Glutamatergic neuron (in vitro differentiated cells): ENCODE results near the gene ST6GALNAC5. TPM values are rescaled to one million over a fixed set of nuclear protein-coding genes. Genes with fewer than 3 reads are reported as not detected.

ENCODE experiments used
- DNase-seq: peaks from one replicate; pipeline ENCODE4 v3.0.0; 2022
- H3K27ac Mint-ChIP-seq: one replicate; pipeline ENCODE4 v1.8.0; 2020; ENCODE audit warnings: mild to moderate bottlenecking, mixed read lengths, inconsistent platforms; ENCODE audit not compliant: unreplicated experiment
- H3K27me3 Mint-ChIP-seq: one replicate; pipeline ENCODE4 v1.8.0; 2020; ENCODE audit warnings: mild to moderate bottlenecking, moderate library complexity, mixed read lengths, inconsistent platforms; ENCODE audit not compliant: unreplicated experiment
- H3K36me3 Mint-ChIP-seq: one replicate; pipeline ENCODE4 v1.8.0; 2020; ENCODE audit warnings: mild to moderate bottlenecking, mixed read lengths, inconsistent platforms; ENCODE audit not compliant: unreplicated experiment
- H3K4me1 Mint-ChIP-seq: one replicate; pipeline ENCODE4 v1.8.0; 2020; ENCODE audit warnings: mild to moderate bottlenecking, low read depth, mixed read lengths, inconsistent platforms; ENCODE audit not compliant: unreplicated experiment
- H3K4me3 Mint-ChIP-seq: one replicate; pipeline ENCODE4 v1.8.0; 2020; ENCODE audit warnings: mild to moderate bottlenecking, mixed read lengths, inconsistent platforms; ENCODE audit not compliant: unreplicated experiment
- H3K9me3 Mint-ChIP-seq: one replicate; pipeline ENCODE4 v1.8.0; 2020; ENCODE audit warnings: mild to moderate bottlenecking, moderate library complexity, mixed read lengths, inconsistent platforms; ENCODE audit not compliant: unreplicated experiment
- total RNA-seq: library from RNA; stranded (reverse); fragmentation: NEBNext Ultra II Directional; extraction: Animal tissue kit (Norgen Biotek cat#: 25700); gene quantifications from one replicate; pipeline ENCODE4 v1.2.1, GENCODE V29; 2021; ENCODE audit not compliant: unreplicated experiment
- TF ChIP-seq, protein P1 (sequence below): fragments of 200-600 bp; sonication (generic); IDR thresholded peaks from one replicate; pipeline ENCODE4 v1.5.0; 2021; ENCODE audit not compliant: partially characterized antibody, unreplicated experiment

The ST6GALNAC5 gene
- total RNA-seq, 1 donor from 2014 or later = 141 TPM

DNA sequence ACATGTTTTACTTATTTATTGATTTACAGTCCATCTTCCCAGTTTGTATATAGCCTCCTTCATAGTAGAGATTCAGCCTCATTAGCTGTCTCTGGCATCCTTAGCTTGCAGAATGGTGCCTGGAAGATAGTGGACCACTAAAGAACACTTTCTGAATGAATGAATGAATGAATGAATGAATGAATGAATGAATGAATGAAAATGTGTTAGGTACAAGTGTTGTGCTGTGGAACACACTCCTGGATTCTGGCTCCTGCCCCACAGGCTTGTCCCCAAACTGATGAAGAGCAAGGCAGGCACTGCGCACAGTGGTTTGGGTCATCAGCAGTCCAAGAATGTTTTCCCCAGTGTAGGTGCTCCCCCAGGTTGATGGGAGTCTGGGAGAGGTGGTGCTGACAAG, 159.4 kb downstream of the ST6GALNAC5 start:
- H3K27ac Mint-ChIP-seq = peak overlapping the region; percentile 59
- peaks cover 9% of the 10 kb centered on the region for H3K36me3 Mint-ChIP-seq
- H3K27me3 Mint-ChIP-seq = peaks cover 15% of the 10 kb centered on the region
- H3K9me3 Mint-ChIP-seq = peaks cover 15% of the 10 kb centered on the region
- no peak overlapping the region for H3K4me3 Mint-ChIP-seq
- TF ChIP-seq, protein P1, sequence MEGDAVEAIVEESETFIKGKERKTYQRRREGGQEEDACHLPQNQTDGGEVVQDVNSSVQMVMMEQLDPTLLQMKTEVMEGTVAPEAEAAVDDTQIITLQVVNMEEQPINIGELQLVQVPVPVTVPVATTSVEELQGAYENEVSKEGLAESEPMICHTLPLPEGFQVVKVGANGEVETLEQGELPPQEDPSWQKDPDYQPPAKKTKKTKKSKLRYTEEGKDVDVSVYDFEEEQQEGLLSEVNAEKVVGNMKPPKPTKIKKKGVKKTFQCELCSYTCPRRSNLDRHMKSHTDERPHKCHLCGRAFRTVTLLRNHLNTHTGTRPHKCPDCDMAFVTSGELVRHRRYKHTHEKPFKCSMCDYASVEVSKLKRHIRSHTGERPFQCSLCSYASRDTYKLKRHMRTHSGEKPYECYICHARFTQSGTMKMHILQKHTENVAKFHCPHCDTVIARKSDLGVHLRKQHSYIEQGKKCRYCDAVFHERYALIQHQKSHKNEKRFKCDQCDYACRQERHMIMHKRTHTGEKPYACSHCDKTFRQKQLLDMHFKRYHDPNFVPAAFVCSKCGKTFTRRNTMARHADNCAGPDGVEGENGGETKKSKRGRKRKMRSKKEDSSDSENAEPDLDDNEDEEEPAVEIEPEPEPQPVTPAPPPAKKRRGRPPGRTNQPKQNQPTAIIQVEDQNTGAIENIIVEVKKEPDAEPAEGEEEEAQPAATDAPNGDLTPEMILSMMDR = no peak
- peaks cover 80% of the 10 kb centered on the region for H3K4me1 Mint-ChIP-seq
- no peak for DNase-seq

DNA sequence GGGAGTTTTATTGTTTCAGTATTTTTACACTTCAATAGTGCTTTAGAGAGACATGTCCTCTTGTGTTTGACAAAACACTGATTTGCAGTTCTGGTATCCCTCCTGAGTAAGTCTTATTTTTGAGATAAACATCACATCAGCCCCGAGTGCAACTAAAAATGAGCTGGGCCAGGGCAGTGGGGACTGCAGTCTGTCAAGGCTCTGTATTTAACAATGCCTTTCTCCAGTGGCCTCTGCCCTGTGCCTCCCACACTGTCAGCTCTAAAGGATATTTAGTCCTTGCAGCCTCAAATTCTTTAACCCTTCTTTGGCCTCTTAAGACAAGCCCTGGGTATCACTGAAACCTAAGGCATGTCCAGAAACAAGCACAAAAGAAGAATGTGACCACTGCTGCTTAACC, 160.6 kb downstream of the ST6GALNAC5 start:
- TF ChIP-seq, protein P1 = no peak
- H3K27me3 Mint-ChIP-seq = peaks cover 19% of the 10 kb centered on the region
- peaks cover 9% of the 10 kb centered on the region for H3K36me3 Mint-ChIP-seq
- H3K4me3 Mint-ChIP-seq = peak overlapping the region; percentile 10
- peaks cover 79% of the 10 kb centered on the region for H3K4me1 Mint-ChIP-seq
- peak overlapping the region; percentile 44 for H3K27ac Mint-ChIP-seq
- peaks cover 20% of the 10 kb centered on the region for H3K9me3 Mint-ChIP-seq
- DNase-seq = no peak

DNA sequence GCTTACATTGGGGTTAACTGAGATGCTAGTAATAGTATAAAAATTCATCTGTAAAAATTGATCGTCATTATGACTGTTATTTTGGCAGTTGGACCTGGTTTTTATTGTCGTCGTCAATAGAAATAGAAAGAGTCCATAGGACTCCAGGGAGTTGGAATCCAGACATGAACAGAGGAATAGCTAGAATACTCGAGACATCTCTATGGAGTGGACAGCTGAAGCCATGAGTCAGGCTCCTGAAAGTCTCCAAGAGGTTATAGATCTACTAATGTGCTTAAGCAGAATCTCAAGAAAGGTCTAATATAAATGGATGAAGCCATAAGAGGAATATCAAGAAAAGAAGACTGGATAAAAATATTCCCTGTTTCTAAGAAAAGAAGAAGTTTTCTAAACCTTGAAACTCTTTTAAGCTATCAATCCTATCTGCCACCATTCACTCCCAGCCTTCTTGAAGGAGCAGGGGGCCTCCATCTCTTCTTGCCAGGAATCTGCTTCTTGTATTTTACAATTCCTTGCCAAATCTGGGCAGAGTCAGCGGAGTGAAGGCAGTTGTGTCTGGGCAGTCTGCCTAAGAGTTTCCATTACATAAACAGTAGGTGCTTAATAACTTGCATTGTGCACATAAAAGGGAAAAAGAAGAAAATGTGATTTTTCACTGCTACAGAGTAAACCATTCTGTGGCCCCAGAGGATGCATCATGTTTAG, 163.3 kb downstream of the ST6GALNAC5 start:
- TF ChIP-seq, protein P1 = no peak

DNA sequence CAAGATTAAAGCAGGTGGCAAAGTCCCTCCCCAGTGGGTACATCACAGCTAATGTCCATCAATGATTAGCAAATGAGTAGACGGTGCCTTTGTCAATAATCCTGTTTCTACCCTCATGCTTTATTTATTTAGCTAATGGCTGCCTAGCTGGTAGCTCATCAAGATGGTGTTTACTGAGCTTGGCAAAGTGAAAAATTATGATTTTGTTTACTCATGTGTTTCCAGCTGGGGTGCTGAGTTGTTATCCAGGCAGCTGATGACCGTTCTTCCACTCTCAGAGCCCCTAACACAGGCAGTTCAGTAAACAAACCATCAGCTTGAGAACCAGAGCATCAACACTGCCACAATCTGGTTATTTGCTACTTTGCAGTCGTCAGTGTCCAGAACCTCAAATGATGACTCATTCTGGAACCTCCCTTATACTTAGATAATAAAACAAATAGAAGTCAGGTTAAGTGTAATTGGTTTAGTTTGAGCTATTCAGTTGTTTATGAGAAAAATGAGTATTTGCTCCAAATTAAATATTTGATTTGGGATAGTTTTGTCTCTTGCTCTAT, 163.9 kb downstream of the ST6GALNAC5 start:
- H3K27ac Mint-ChIP-seq = peak overlapping the region; percentile 14
- H3K4me3 Mint-ChIP-seq = no peak overlapping the region
- TF ChIP-seq, protein P1 = no peak
- no peak for DNase-seq
- H3K36me3 Mint-ChIP-seq = no peaks in the 10 kb centered on the region
- peaks cover 15% of the 10 kb centered on the region for H3K27me3 Mint-ChIP-seq
- H3K4me1 Mint-ChIP-seq = peaks cover 57% of the 10 kb centered on the region
- peaks cover 17% of the 10 kb centered on the region for H3K9me3 Mint-ChIP-seq

More for the DNA sequence above, 163.3 kb downstream of the ST6GALNAC5 start:
- Mint-ChIP-seq H3K27ac (peak overlapping the region; percentile 14), H3K4me1 (peaks cover 63% of the 10 kb centered on the region), H3K27me3 (peaks cover 15% of the 10 kb centered on the region), H3K36me3 (no peaks in the 10 kb centered on the region), H3K4me3 (peak overlapping the region; percentile 23), H3K9me3 (peaks cover 17% of the 10 kb centered on the region)
- DNase-seq = no peak

DNA sequence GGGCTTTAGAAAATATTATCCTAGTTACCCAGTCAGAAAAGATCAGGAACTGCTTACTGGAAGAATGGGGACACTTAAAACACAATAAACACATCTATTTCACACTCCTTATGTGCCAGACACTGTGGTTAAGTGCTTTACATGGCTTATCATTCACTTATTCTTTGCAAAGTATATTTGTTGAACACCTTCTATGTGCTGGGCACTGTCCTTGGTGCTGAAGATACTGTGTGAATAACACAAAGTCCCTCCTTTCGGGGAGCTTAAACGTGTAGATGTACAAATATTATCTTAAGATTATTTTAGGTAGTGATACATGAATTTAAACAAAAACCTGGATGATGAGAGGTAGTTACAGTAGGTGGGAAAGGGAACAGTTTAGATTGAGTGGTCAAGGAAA, 169.3 kb downstream of the ST6GALNAC5 start:
- peaks cover 15% of the 10 kb centered on the region for H3K9me3 Mint-ChIP-seq
- DNase-seq = no peak

More for the DNA sequence above, 169.3 kb downstream of the ST6GALNAC5 start:
- Mint-ChIP-seq H3K27ac (no peak overlapping the region), H3K4me1 (peaks cover 26% of the 10 kb centered on the region), H3K36me3 (peaks cover 5% of the 10 kb centered on the region), H3K4me3 (no peak overlapping the region), H3K27me3 (peaks cover 14% of the 10 kb centered on the region)
- TF ChIP-seq, protein P1 = no peak
